IMR-90 (cell line): ENCODE measurements around the gene GRB10. TPM values are rescaled to one million over a fixed set of nuclear protein-coding genes. Genes with fewer than 3 reads are reported as not detected.

Source experiments
- ATAC-seq: fragments of 200-7000 bp; cut with Tn5 transposase; 2 replicates; pipeline ENCODE4 v1.9.1; 2020; ENCODE audit warnings: low read depth, mild to moderate bottlenecking, moderate library complexity
- BruUV-seq: library from RNA; stranded (reverse); fragments of 400-500 nt; replicated peaks from 2 replicates; lab custom pipeline; 2021; lab: Mats Ljungman, UMichigan
- CTCF ChIA-PET: fragments of 300-600 bp; formaldehyde crosslinking; extraction: SDS; loops from one replicate; lab custom pipeline; 2021; ENCODE audit warnings: antibody characterized with exemption; lab: Yijun Ruan, JAX
- POLR2A ChIA-PET: fragments of 300-600 bp; sonication (Branson Sonifier 250); formaldehyde crosslinking; loops from one replicate; lab custom pipeline; 2022; ENCODE audit warnings: antibody characterized with exemption; ENCODE audit not compliant: unreplicated experiment; lab: Charles Lee
- DNase-seq: peaks from one replicate; pipeline ENCODE4 v3.0.0; 2013
- H2AFZ ChIP-seq: replicated peaks from 2 replicates; pipeline ENCODE3; 2013; ENCODE audit warnings: low read length, mild to moderate bottlenecking; ENCODE audit not compliant: poor library complexity
- H2AK5ac ChIP-seq: 2 replicates; pipeline ENCODE4 v1.6.1; 2013; ENCODE audit warnings: low read depth, low read length, inconsistent platforms
- H2AK9ac ChIP-seq: replicated peaks from 2 replicates; pipeline ENCODE3; 2013; ENCODE audit warnings: mild to moderate bottlenecking, low read depth, low read length, moderate library complexity; ENCODE audit not compliant: poor library complexity
- H2BK120ac ChIP-seq: 2 replicates; pipeline ENCODE4 v1.6.1; 2013; ENCODE audit warnings: low read depth, low read length, inconsistent platforms
- H2BK15ac ChIP-seq: 3 replicates; pipeline ENCODE4 v1.6.1; 2013; ENCODE audit warnings: low read depth, low read length, inconsistent platforms
- H2BK20ac ChIP-seq: 2 replicates; pipeline ENCODE4 v1.6.1; 2013; ENCODE audit warnings: low read depth, mild to moderate bottlenecking, inconsistent platforms, low read length, moderate library complexity
- H2BK5ac ChIP-seq: 2 replicates; pipeline ENCODE4 v1.6.1; 2013; ENCODE audit warnings: mild to moderate bottlenecking, low read depth, low read length, inconsistent platforms; ENCODE audit not compliant: poor library complexity, severe bottlenecking
- H3K14ac ChIP-seq: replicated peaks from 2 replicates; pipeline ENCODE4 v1.6.1; 2013; ENCODE audit warnings: low read depth, low read length, inconsistent platforms
- H3K18ac ChIP-seq: 2 replicates; pipeline ENCODE4 v1.6.1; 2013; ENCODE audit warnings: low read depth, low read length, control low read depth
- H3K23ac ChIP-seq: 2 replicates; pipeline ENCODE4 v1.6.1; 2013; ENCODE audit warnings: low read depth, low read length, inconsistent platforms
- H3K27ac ChIP-seq: 2 replicates; pipeline ENCODE4 v1.5.1; 2013; ENCODE audit warnings: mild to moderate bottlenecking, control low read depth, low read length; ENCODE audit not compliant: insufficient read depth
- H3K27me3 ChIP-seq: 2 replicates; pipeline ENCODE4 v1.6.1; 2013; ENCODE audit warnings: low read length; ENCODE audit not compliant: control insufficient read depth, insufficient read depth
- H3K36me3 ChIP-seq: 2 replicates; pipeline ENCODE4 v1.6.1; 2013; ENCODE audit warnings: low read length, mixed read lengths; ENCODE audit not compliant: control insufficient read depth, insufficient read depth
- H3K4ac ChIP-seq: 2 replicates; pipeline ENCODE4 v1.6.1; 2013; ENCODE audit warnings: low read depth, low read length, inconsistent platforms
- H3K4me1 ChIP-seq: 2 replicates; pipeline ENCODE4 v1.6.1; 2013; ENCODE audit warnings: low read length, mixed read lengths; ENCODE audit not compliant: control insufficient read depth, insufficient read depth
- H3K4me2 ChIP-seq: 2 replicates; pipeline ENCODE4 v1.6.1; 2013; ENCODE audit warnings: low read depth, mild to moderate bottlenecking, control low read depth, low read length, moderate library complexity
- H3K4me3 ChIP-seq: 2 replicates; pipeline ENCODE4 v1.5.1; 2013; ENCODE audit warnings: low read depth, mild to moderate bottlenecking, control low read depth, low read length, moderate library complexity; ENCODE audit not compliant: insufficient read depth
- H3K56ac ChIP-seq: 2 replicates; pipeline ENCODE4 v1.6.1; 2013; ENCODE audit warnings: low read length, inconsistent platforms; ENCODE audit not compliant: insufficient read depth; ENCODE audit errors: extremely low read depth
- H3K79me1 ChIP-seq, 2 experiments: 2 replicates each; pipeline ENCODE4 v1.6.1; 2013; ENCODE audit warnings: low read length in 2 of 2, inconsistent platforms in 1 of 2, low read depth in 1 of 2
- H3K9ac ChIP-seq: 2 replicates; pipeline ENCODE4 v1.6.1; 2013; ENCODE audit warnings: low read depth, low read length, control low read depth
- H3K9me1 ChIP-seq: 2 replicates; pipeline ENCODE4 v1.6.1; 2013; ENCODE audit warnings: low read length, inconsistent platforms; ENCODE audit not compliant: insufficient read depth
- H3K9me3 ChIP-seq: 2 replicates; pipeline ENCODE4 v1.6.1; 2013; ENCODE audit warnings: low read length; ENCODE audit not compliant: control insufficient read depth, insufficient read depth
- H4K20me1 ChIP-seq: 2 replicates; pipeline ENCODE4 v1.6.1; 2013; ENCODE audit warnings: low read length, inconsistent platforms; ENCODE audit not compliant: insufficient read depth
- H4K5ac ChIP-seq: 2 replicates; pipeline ENCODE4 v1.6.1; 2013; ENCODE audit warnings: mild to moderate bottlenecking, low read depth, low read length, control low read depth
- H4K8ac ChIP-seq, 2 experiments: 2 replicates each; pipeline ENCODE4 v1.6.1; 2013; ENCODE audit warnings: low read depth in 2 of 2, low read length in 2 of 2, control low read depth in 1 of 2, inconsistent platforms in 1 of 2
- H4K91ac ChIP-seq: 2 replicates; pipeline ENCODE4 v1.6.1; 2013; ENCODE audit warnings: low read depth, low read length, inconsistent platforms; ENCODE audit not compliant: insufficient read depth
- CEBPB ChIP-seq: IDR thresholded peaks from 2 replicates; pipeline ENCODE4 v1.6.1; 2012; ENCODE audit warnings: low read depth, low read length, improper control_type of control experiment
- FOS ChIP-seq: fragments of 150-350 bp; IDR thresholded peaks from 2 replicates; pipeline ENCODE4 v1.6.1; 2016; ENCODE audit warnings: low read depth, low read length
- MAFK ChIP-seq: IDR thresholded peaks from 2 replicates; pipeline ENCODE4 v1.6.1; 2012; ENCODE audit warnings: low read depth, low read length, improper control_type of control experiment
- WGBS, 2 experiments: methylation state at CpG; one replicate each; pipeline versions ENCODE4 v1.1.5 to v1.1.7; 2013; ENCODE audit warnings: missing lambda C conversion rate in 2 of 2; ENCODE audit not compliant: insufficient read length in 1 of 2; ENCODE audit errors: extremely low coverage in 2 of 2; 5-methylcytosine and 5-hydroxymethylcytosine counted together
- dilution Hi-C: fragments of 300-500 bp; cut with HindIII; formaldehyde crosslinking; loops from one replicate; pipeline ENCODE4 v1.14.3; 2018; ENCODE audit warnings: low sequenced_read_pairs; ENCODE audit not compliant: unreplicated experiment
- in situ Hi-C: fragments of 300-500 bp; cut with MboI; formaldehyde crosslinking; loops from 3 replicates; pipeline ENCODE4 v1.14.3; 2019; ENCODE audit warnings: low sequenced_read_pairs, inconsistent platforms, mixed read lengths
- intact Hi-C: fragments of 100-400 bp; cut with micrococcal nuclease; formaldehyde crosslinking; loops from 2 replicates; pipeline ENCODE4 v1.10.0; 2022
- polyA plus RNA-seq, 3 experiments: library from polyadenylated mRNA; depleted of rRNA; stranded (reverse); fragments of >200 nt; gene quantifications; 2 replicates each; pipeline ENCODE4 v1.2.3, GENCODE V29; 2012; ENCODE audit warnings: low replicate concordance in 1 of 3
- total RNA-seq: library from RNA; depleted of rRNA; stranded (reverse); fragments of >200 nt; gene quantifications from 2 replicates; pipeline ENCODE4 v1.2.3, GENCODE V29; 2012

The GRB10 gene
- total and polyA plus RNA-seq, 2 of the 4 experiments (the other 2 are of a cell fraction) = 6.3 to 15.1 TPM

DNA sequence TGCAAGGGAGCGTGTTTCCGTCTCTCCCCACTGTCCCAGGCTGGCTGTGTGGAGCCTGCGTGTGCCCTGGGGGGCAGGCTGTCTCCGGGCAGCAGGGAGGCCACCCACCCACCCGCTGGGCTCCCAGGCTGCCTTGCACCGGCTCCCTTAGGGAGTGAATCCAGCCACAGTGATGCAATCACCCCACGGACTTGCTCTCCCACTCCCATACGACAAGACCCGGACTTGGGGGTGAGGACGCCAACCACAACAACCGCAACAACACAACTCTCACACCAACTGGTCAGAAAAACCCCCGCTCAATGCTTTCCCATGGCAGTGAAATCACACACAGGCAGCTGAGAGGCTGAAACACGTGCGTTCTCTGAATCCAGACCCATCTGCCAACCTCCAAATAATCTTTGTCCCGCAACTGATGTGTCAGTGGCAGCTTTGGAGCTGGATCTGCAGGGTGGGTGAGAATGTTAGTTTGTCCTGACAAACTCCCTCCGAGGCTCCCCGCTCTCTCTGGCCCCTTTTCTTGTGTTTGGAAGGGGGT lies 154.8 kb downstream of the GRB10 start:
- no peak overlapping the region for H3K18ac ChIP-seq
- no peak overlapping the region for H2AK9ac ChIP-seq
- H2BK120ac ChIP-seq = no peak overlapping the region
- no peaks in the 10 kb centered on the region for H3K27me3 ChIP-seq
- H4K8ac ChIP-seq = no peak overlapping the region
- no peak overlapping the region for H2AFZ ChIP-seq
- no peak overlapping the region for H3K4ac ChIP-seq
- H3K4me1 ChIP-seq = no peaks in the 10 kb centered on the region
- no peak overlapping the region for H3K27ac ChIP-seq
- H3K14ac ChIP-seq = no peak overlapping the region
- no peaks in the 10 kb centered on the region for H3K9me3 ChIP-seq
- no peak overlapping the region for H4K5ac ChIP-seq
- in situ Hi-C loops = no loop called here
- no peak overlapping the region for H3K23ac ChIP-seq
- no peak for ATAC-seq
- H2BK5ac ChIP-seq = no peak overlapping the region
- WGBS, 2 experiments = 90% methylated on average over 7 of the region's 17 CpGs; no CpG with 5 or more reads in 1 of the 2 experiments
- H3K56ac ChIP-seq = no peak overlapping the region
- POLR2A ChIA-PET = no interaction called here
- no peak overlapping the region for H3K4me2 ChIP-seq
- intact Hi-C loops = no loop called here
- H3K9me1 ChIP-seq = peaks cover 5% of the 10 kb centered on the region; the same call in 1 of the 2 replicates
- H3K36me3 ChIP-seq = peaks cover 8% of the 10 kb centered on the region
- TF ChIP-seq FOS (no peak), MAFK (no peak), CEBPB (0 out of 2 replicates have a peak, but pooled peaks have one; percentile 17)
- peaks cover 26% of the 10 kb centered on the region for H4K20me1 ChIP-seq
- no peak overlapping the region for H4K91ac ChIP-seq
- no peak overlapping the region for H2BK20ac ChIP-seq
- no peak overlapping the region for H3K4me3 ChIP-seq
- BruUV-seq = no TSS peak
- no peak for DNase-seq
- no peak overlapping the region for H3K9ac ChIP-seq
- no peak overlapping the region for H2AK5ac ChIP-seq
- dilution Hi-C loops = no loop called here
- H3K79me1 ChIP-seq = peaks cover 5 to 16% of the 10 kb centered on the region in 2 experiments; a peak in 2 of 4 replicates
- CTCF ChIA-PET = no interaction called here
- H2BK15ac ChIP-seq = no peak overlapping the region
